DOHH2 (cell line): Measurements from ENCODE around the gene PRX.

ENCODE experiments used
- H3F3A ChIP-seq: fragments of 200-600 bp; sonication (generic), shearing (Covaris generic); 2 replicates; pipeline ENCODE4 v1.6.0; 2016; ENCODE audit warnings: antibody characterized with exemption, mild to moderate bottlenecking; ENCODE audit not compliant: control insufficient read depth, insufficient read depth
- H3K27ac ChIP-seq: fragments of 200-600 bp; sonication (generic); 2 replicates; pipeline ENCODE4 v1.5.1; 2014; ENCODE audit warnings: low read depth, mild to moderate bottlenecking, low read length, moderate library complexity
- H3K27me3 ChIP-seq: fragments of 200-600 bp; sonication (generic); 2 replicates; pipeline ENCODE4 v1.6.1; 2014; ENCODE audit warnings: mild to moderate bottlenecking, low read length, mixed read lengths; ENCODE audit not compliant: control insufficient read depth
- H3K36me3 ChIP-seq: fragments of 200-600 bp; sonication (generic); 2 replicates; pipeline ENCODE4 v1.6.1; 2014; ENCODE audit warnings: mild to moderate bottlenecking, low read length, moderate library complexity, mixed read lengths; ENCODE audit not compliant: control insufficient read depth
- H3K4me1 ChIP-seq: fragments of 200-600 bp; sonication (generic); 2 replicates; pipeline ENCODE4 v1.6.1; 2014; ENCODE audit warnings: mild to moderate bottlenecking, low read length, mixed read lengths; ENCODE audit not compliant: control insufficient read depth
- H3K4me2 ChIP-seq: fragments of 200-600 bp; sonication (generic); 2 replicates; pipeline ENCODE4 v1.6.0; 2014; ENCODE audit warnings: mild to moderate bottlenecking, low read length, moderate library complexity
- H3K4me3 ChIP-seq: fragments of 200-600 bp; sonication (generic); 2 replicates; pipeline ENCODE4 v1.5.1; 2014; ENCODE audit warnings: mild to moderate bottlenecking, low read length, mixed read lengths
- H3K79me2 ChIP-seq: fragments of 200-600 bp; sonication (generic); 2 replicates; pipeline ENCODE4 v1.6.1; 2014; ENCODE audit warnings: mild to moderate bottlenecking, low read length, mixed read lengths; ENCODE audit not compliant: control insufficient read depth
- H3K9me2 ChIP-seq: fragments of 200-600 bp; sonication (generic); replicated peaks from 2 replicates; pipeline ENCODE4 v1.6.1; 2014; ENCODE audit warnings: mild to moderate bottlenecking, low read length, mixed read lengths; ENCODE audit not compliant: control insufficient read depth
- H3K9me3 ChIP-seq: fragments of 200-600 bp; sonication (generic); 2 replicates; pipeline ENCODE4 v1.6.1; 2014; ENCODE audit warnings: antibody characterized with exemption, low read length, mixed read lengths; ENCODE audit not compliant: control insufficient read depth, insufficient read depth
- H4K20me1 ChIP-seq: fragments of 200-600 bp; sonication (generic); 2 replicates; pipeline ENCODE4 v1.6.0; 2014; ENCODE audit warnings: low read depth, mild to moderate bottlenecking, antibody characterized with exemption, low read length, moderate library complexity; ENCODE audit not compliant: control insufficient read depth, insufficient read depth
- EZH2phosphoT487 ChIP-seq: fragments of 200-600 bp; sonication (generic); IDR thresholded peaks from 2 replicates; pipeline ENCODE4 v1.6.1; 2017; ENCODE audit warnings: borderline replicate concordance, mild to moderate bottlenecking, antibody characterized with exemption, low read length, moderate library complexity, mixed read lengths
- TF ChIP-seq, protein P1 (sequence below): fragments of 200-600 bp; sonication (generic); IDR thresholded peaks from one replicate; pipeline ENCODE4 v1.5.1; 2014; ENCODE audit warnings: antibody characterized with exemption, mild to moderate bottlenecking, low read depth, low read length; ENCODE audit not compliant: poor library complexity, severe bottlenecking

Gene PRX

DNA sequence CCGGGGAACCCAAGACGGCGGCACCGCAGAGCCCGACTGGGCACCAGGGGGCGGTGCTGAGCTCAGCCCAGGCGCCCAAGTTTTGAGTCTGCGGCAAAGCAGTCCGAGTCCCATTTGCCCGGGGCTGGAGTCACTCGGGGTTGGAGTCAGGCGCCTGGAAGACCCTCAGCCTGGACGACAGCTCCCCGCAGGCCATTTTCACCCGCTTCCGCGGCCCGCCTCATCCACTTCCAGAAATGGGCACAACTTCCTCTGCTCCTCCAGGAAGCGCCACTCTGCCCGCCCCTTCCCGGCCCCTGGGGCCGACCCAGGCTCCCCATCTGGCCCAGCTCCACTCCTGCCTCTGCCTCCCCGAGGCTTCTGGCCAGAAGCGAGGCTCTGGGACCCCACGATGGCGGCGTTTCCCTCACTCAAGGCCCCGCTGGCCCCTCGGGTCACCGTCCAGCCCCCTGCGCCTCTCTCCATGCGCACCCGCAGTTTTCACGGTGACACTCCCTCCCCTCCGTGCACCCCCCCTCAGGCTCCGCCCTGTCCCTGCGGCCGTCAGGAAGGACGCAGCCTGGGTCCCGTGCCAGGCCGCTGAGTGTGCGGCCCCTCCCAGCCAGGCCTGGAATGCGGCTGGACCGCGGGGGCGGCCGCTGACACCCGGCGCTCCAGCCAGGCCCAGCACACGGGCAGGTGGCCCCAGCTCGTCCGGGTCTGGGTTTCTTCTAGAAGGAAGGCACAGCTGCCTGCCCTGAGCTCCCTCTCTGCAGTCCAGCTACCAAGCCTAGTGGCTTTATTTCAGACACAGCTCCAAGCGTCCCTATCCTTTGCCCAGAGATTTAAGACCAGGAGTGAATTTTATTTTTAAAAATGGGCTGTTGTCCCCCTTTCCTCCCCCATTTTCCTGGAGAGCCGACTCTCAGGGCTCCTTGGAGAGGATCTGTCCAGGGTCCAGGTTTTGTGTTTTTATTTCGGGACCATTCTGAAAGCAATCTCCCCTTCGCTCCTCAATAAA, 7.9 kb upstream of the PRX start:
- no peaks in the 10 kb centered on the region for H4K20me1 ChIP-seq
- H3K4me3 ChIP-seq: peak overlapping the region; percentile 76
- TF ChIP-seq, protein P1, sequence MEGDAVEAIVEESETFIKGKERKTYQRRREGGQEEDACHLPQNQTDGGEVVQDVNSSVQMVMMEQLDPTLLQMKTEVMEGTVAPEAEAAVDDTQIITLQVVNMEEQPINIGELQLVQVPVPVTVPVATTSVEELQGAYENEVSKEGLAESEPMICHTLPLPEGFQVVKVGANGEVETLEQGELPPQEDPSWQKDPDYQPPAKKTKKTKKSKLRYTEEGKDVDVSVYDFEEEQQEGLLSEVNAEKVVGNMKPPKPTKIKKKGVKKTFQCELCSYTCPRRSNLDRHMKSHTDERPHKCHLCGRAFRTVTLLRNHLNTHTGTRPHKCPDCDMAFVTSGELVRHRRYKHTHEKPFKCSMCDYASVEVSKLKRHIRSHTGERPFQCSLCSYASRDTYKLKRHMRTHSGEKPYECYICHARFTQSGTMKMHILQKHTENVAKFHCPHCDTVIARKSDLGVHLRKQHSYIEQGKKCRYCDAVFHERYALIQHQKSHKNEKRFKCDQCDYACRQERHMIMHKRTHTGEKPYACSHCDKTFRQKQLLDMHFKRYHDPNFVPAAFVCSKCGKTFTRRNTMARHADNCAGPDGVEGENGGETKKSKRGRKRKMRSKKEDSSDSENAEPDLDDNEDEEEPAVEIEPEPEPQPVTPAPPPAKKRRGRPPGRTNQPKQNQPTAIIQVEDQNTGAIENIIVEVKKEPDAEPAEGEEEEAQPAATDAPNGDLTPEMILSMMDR: peak; percentile 95
- no peak for TF ChIP-seq EZH2phosphoT487
- H3K36me3 ChIP-seq: peaks cover 12% of the 10 kb centered on the region
- peak overlapping the region; percentile 88 for H3K4me2 ChIP-seq
- H3K9me3 ChIP-seq: no peaks in the 10 kb centered on the region
- peaks cover 13% of the 10 kb centered on the region for H3K79me2 ChIP-seq
- H3K9me2 ChIP-seq: no peaks in the 10 kb centered on the region
- peak overlapping the region; percentile 8; the same call in 1 of the 2 replicates for H3K27ac ChIP-seq
- peaks cover 46% of the 10 kb centered on the region for H3K4me1 ChIP-seq
- peaks cover 9% of the 10 kb centered on the region for H3F3A ChIP-seq
- H3K27me3 ChIP-seq: no peaks in the 10 kb centered on the region

DNA sequence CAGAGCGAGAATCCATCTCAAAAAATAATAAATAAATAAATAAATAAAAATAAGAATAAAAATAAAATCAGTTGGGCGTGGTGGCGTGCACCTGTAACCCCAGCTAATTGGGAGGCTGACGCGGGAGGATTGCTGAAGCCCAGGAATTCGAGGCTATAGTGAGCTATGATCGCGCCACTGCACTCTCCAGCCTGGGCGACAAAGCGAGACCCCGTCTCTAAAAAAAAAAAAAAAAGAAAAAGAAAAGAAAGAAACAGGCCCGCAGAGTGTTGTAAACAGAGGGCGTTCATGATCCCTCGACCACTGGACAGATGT, 7.2 kb upstream of the PRX start:
- Histone ChIP-seq H3K4me3 (peak overlapping the region; percentile 76), H3K27ac (no peak overlapping the region), H3K9me3 (no peaks in the 10 kb centered on the region), H4K20me1 (no peaks in the 10 kb centered on the region), H3K4me1 (peaks cover 51% of the 10 kb centered on the region), H3F3A (peaks cover 9% of the 10 kb centered on the region), H3K9me2 (no peaks in the 10 kb centered on the region), H3K4me2 (peak overlapping the region; percentile 88), H3K27me3 (no peaks in the 10 kb centered on the region), H3K36me3 (peaks cover 12% of the 10 kb centered on the region), H3K79me2 (peaks cover 13% of the 10 kb centered on the region)
- TF ChIP-seq, protein P1: no peak
- TF ChIP-seq EZH2phosphoT487: no peak

DNA sequence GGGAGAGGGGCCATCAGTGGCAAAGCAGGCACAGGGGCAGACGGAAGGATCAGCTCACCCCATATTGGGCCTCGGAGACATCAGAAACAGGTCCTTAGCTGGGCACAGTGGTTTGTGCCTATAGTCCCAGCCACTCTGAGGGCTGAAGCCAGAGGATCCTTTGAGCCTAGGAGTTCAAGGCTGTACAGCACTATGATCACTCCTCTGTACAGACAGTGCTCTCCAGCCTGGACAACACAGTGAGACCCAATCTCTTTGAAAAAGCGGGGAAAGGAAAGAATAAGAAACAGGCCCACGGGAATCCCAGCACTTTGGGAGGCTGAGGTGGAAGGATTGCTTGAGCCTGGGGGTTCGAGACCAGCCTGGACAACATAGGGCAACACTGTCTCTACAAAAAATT, 6.6 kb upstream of the PRX start:
- peaks cover 9% of the 10 kb centered on the region for H3F3A ChIP-seq
- H3K36me3 ChIP-seq: peaks cover 12% of the 10 kb centered on the region
- H3K79me2 ChIP-seq: peaks cover 9% of the 10 kb centered on the region
- H4K20me1 ChIP-seq: no peaks in the 10 kb centered on the region
- H3K4me2 ChIP-seq: no peak overlapping the region
- H3K4me3 ChIP-seq: no peak overlapping the region
- no peak overlapping the region for H3K27ac ChIP-seq
- H3K4me1 ChIP-seq: peaks cover 49% of the 10 kb centered on the region
- no peaks in the 10 kb centered on the region for H3K27me3 ChIP-seq
- TF ChIP-seq, protein P1: no peak
- no peak for TF ChIP-seq EZH2phosphoT487
- no peaks in the 10 kb centered on the region for H3K9me3 ChIP-seq
- H3K9me2 ChIP-seq: no peaks in the 10 kb centered on the region
